ENCODE results near the gene CCDC102B.
"Not testable (repeated sequence)": the region's sequence is repeated elsewhere in the genome, so short reads cannot be mapped to it uniquely, and the experiment has no call there.

CCDC102B gene

GRCh38 chr18:68915061-68915460 lies 117.2 kb downstream of the CCDC102B start:
- no peak for DNase-seq

- DNase-seq = no peak
These were observed 118.9 kb downstream of the CCDC102B start for GRCh38 chr18:68916734-68917133.

DNA sequence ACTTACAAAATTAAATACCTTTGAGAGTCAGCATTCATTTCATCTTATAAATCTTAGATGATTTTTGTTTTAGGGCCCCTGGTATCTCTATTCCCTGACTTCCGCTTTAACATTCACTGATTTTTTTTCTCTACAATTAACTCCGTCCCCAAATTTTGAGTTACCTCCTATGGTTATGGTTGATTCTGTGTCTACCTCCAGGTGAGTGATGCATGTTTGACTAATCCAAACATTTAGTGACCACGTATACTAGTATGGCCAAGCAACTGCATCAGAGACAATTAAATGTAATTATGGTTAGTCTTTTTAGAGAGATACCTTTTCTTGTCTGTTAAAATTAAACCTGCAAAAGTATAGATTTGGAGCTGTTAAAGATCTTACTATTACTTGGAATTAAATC lies 120.3 kb downstream of the CCDC102B start:
- DNase-seq = no peak

- no peak for DNase-seq
These were observed 122.0 kb downstream of the CCDC102B start for GRCh38 chr18:68919900-68920299.

DNA sequence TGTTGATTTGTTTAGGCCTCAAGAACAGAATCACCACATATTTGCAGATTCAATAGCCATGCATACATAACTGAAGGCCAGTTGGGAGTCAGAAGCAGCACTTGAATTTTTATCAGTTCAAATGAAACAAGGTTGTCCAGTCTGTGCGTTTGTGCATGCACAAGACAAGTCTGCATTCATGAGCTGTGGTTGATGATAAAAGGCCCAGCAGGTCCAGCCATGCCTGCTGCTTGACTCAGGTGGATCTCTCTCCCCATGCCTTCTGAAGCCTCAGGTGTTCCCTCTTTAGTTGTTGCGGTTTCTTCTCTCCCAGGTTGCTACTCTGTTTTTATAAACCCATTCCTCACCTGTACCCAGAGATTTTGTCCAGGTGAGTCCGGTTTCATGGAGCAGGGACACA lies 124.5 kb downstream of the CCDC102B start:
- DNase-seq = no peak

- DNase-seq = no peak
These were observed 127.4 kb downstream of the CCDC102B start for GRCh38 chr18:68925268-68925667.

DNA sequence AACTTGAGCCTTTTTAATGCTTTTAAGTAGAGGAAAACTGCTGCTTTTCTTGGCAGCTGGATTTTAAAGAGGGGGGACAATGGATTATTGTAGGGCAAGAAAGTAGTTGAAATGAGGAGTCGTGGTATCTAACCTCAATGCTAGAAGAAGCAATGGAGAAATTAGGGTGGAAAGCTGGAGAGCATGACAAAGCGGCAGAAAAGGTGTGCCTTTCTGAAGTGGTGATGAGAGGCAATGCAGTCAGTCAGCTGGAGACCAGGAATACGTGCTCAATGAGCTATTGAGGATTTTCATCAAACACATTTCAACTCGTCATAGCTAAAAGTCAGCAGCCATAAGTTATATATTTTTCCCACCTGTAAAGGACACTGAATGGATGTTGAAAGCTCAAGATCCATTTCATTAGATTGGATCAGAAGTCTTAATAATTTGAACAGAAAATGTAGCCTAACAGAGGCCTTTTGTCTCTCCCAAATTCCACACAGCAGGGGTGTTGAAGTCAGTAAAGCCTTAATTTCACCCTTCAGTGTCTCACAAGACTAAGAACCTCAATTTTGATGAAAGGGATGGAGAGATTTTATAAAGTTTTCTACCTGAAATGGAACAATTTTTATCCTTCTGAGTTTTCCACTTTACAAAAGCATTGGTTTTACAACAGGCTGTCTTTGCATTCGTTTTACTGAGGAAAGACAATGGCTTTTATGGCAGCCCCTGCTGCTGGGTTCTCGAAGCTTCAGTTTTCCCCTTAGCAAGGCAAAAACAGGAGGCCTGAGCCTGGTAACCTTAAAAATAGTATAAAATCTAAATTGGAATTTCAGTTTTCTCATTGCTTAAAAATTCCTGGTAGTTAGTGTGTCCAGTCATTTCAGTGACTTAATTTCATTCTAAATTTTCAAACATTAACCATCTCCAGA lies 131.1 kb downstream of the CCDC102B start:
- DNase-seq = no peak

- no peak for DNase-seq
These were observed 137.8 kb downstream of the CCDC102B start for GRCh38 chr18:68935686-68936085.

DNA sequence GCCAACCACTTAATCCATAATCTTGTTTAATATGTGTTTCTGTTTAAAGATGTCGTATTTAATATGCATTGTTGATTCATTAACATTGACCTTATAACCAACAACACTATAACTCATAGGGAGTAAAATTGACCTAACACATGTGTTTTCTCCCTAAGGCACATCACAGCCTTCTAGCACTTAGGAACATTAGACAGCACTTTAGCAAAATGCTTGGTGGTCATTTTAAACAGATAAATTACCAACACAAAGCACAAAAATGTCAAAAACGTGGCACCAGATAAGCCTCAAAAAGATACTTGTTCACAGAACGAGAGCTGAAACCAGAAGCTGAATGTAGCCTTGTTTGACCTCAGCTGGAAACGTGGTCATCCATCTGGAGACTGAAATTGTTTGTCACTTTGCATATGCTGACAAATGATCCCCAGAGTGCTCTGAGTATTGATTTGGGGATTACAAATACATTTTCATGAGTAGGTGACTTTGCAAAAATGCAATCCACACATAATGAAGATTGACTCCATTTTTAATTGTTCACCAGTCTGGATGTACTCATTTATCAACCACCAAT lies 139.2 kb downstream of the CCDC102B start:
- DNase-seq = no peak

GRCh38 chr18:68940039-68940438 lies 142.2 kb downstream of the CCDC102B start:
- DNase-seq = no peak

- DNase-seq = no peak
These were observed 142.9 kb downstream of the CCDC102B start for GRCh38 chr18:68940754-68941153.

GRCh38 chr18:68942230-68942629 lies 144.3 kb downstream of the CCDC102B start:
- no peak for DNase-seq

- not testable (repeated sequence) for DNase-seq
These were observed 146.0 kb downstream of the CCDC102B start for GRCh38 chr18:68943861-68944260.

DNA sequence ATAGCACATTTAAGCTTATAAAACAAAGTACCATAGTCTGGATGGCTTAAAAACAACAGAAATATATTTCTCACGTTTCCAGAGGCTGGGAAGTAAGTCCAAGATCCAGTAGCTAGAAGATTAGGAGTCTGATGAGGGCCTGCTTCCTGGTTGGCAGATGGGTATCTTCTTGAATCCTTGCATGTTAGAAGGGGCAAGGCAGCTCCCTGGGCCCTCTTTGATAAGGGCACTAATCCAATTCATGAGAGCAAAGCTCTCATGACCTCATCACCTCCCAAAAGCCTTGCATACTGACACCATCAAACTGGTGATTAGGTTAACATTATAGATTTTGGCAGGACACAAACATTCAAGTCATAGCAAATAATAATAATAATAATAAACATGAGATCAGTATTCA lies 146.4 kb downstream of the CCDC102B start:
- DNase-seq = no peak

DNA sequence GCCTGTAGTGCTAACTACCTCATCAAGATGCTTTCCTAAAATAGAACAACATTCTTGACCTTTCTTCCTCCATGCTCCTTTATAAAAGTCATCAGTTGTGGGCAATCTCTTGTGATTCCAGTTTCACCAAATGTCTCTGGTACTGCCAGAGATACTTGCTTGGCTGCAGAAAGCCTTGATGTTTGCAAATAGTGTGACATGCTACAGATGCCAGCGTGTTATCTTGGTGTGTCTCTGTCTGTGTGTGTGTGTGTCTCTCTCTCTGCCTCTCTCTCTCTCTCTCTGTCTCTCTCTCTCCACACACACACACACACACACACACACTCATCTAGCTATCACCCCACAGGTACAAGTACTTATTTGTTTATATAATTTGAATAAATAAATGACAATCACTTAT lies 146.9 kb downstream of the CCDC102B start:
- no peak for DNase-seq

- no peak for DNase-seq
These were observed 150.7 kb downstream of the CCDC102B start for GRCh38 chr18:68948622-68949021.

DNA sequence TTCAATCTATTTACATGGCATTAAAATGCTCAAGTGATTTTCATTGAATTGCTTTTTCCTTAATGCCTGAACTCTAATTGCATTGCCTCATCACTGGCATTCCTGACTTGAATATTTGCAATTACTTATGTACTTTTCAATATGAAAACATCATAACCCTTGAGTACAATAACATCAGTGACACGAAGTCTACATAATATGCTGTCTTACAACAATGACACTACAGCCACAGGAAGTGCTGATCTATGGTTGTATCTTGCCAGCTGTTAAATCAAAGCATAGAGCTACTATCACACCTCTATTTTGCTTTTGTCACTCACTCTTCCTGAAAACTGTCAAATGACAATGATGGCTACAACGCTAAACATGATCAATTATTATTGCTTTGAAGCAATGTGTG lies 156.9 kb downstream of the CCDC102B start:
- no peak for DNase-seq

- no peak for DNase-seq
These were observed 158.8 kb downstream of the CCDC102B start for GRCh38 chr18:68956650-68957049.

- no peak for DNase-seq
These were observed 162.5 kb downstream of the CCDC102B start for GRCh38 chr18:68960355-68960754.

DNA sequence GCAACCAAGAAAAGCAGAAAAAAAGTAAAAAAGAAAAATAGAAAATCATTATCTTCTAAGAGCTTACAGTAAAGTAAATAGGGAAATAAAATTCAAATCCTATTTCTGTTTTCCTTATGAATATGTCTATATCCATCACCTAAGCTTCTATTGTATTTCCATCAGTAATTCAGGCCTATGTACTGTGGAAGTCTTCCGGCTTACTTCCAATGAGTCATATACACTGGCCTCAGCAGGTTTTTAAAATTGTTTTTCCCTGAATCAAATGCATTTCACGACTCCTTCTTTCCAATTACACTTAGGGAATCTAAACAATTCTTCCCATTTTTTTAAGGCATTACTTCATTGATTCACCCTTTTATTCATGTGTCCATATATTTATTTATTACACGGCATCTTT lies 164.7 kb downstream of the CCDC102B start:
- DNase-seq = no peak

- no peak for DNase-seq
These were observed 167.9 kb downstream of the CCDC102B start for GRCh38 chr18:68965817-68966216.

- DNase-seq = no peak
These were observed 171.1 kb downstream of the CCDC102B start for GRCh38 chr18:68969027-68969426.

GRCh38 chr18:68972176-68972575 lies 174.3 kb downstream of the CCDC102B start:
- no peak for DNase-seq

GRCh38 chr18:68979737-68980136 lies 181.9 kb downstream of the CCDC102B start:
- DNase-seq = no peak

DNA sequence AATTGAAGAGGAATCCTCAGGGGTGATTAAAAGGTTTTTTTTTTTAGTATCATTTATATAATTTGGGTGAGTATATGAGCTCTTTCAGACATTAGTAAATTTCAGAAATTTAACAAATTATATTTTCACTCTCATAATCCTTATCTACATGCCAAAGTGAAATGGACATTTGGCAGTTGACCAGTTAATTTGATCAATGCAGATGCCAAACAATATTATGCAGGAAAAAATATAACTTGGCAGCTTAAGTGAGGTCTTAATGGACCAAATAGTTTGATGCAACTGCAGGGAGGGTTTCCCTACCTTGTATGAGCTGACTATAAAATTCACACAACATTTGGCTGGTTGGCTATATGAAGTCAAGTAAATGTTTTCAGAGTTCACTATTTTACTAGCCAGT lies 185.2 kb downstream of the CCDC102B start:
- DNase-seq = no peak
